CD14-positive monocyte (primary cell): ENCODE results near the gene SBK1. TPM values are rescaled to one million over a fixed set of nuclear protein-coding genes. Genes with fewer than 3 reads are reported as not detected.

Experiments used
- DNase-seq, 3 donors: peaks; one replicate each; pipeline ENCODE4 v3.0.0-alpha.2; 2011 to 2022
- H2AFZ ChIP-seq: 2 replicates; pipeline ENCODE4 v1.6.0; 2012; ENCODE audit warnings: mild to moderate bottlenecking, low read depth, low read length, inconsistent platforms; ENCODE audit not compliant: insufficient read depth, poor library complexity, severe bottlenecking
- H3K27ac ChIP-seq, 2 donors: 1 replicate in 1 of 2; 2 replicates in 1 of 2; pipeline ENCODE4 v1.5.1; 2012 to 2013; ENCODE audit warnings: low read length in 2 of 2, control low read depth in 1 of 2, inconsistent platforms in 1 of 2, low read depth in 1 of 2, mild to moderate bottlenecking in 1 of 2
- H3K27me3 ChIP-seq, 2 donors: one replicate each; pipeline versions ENCODE4 v1.6.0 to v1.6.1; 2011 to 2013; ENCODE audit warnings: low read length in 2 of 2; ENCODE audit not compliant: control insufficient read depth in 2 of 2, insufficient read depth in 2 of 2
- H3K36me3 ChIP-seq, 2 donors: replicated peaks in 1 of 2; 1 replicate in 1 of 2; 2 replicates in 1 of 2; pipeline versions ENCODE4 v1.5.1 to v1.6.1; 2012 to 2013; ENCODE audit warnings: low read length in 2 of 2, control low read depth in 1 of 2, inconsistent platforms in 1 of 2, mild to moderate bottlenecking in 1 of 2; ENCODE audit not compliant: insufficient read depth in 2 of 2, control insufficient read depth in 1 of 2
- H3K4me1 ChIP-seq, 2 donors: 1 replicate in 1 of 2; 2 replicates in 1 of 2; pipeline versions ENCODE4 v1.5.1 to v1.6.1; 2012 to 2013; ENCODE audit warnings: low read length in 2 of 2, control low read depth in 1 of 2, inconsistent platforms in 1 of 2, mild to moderate bottlenecking in 1 of 2, moderate library complexity in 1 of 2; ENCODE audit not compliant: insufficient read depth in 2 of 2, control insufficient read depth in 1 of 2
- H3K4me2 ChIP-seq: replicated peaks from 2 replicates; pipeline ENCODE3; 2012; ENCODE audit warnings: low read length, moderate library complexity, mild to moderate bottlenecking; ENCODE audit not compliant: poor library complexity, severe bottlenecking; ENCODE audit errors: extremely low read depth
- H3K4me3 ChIP-seq, 3 experiments: fragments of 200-600 bp in 1 of 3; sonication (generic) in 1 of 3; replicated peaks in 1 of 3; 1 replicate in 2 of 3; 2 replicates in 1 of 3; pipeline ENCODE4 v1.5.1; 2011 to 2013; ENCODE audit warnings: low read length in 3 of 3, mild to moderate bottlenecking in 3 of 3, control low read depth in 2 of 3, low read depth in 2 of 3, inconsistent platforms in 1 of 3, moderate library complexity in 1 of 3
- H3K79me2 ChIP-seq: 2 replicates; pipeline ENCODE4 v1.6.0; 2012; ENCODE audit warnings: mild to moderate bottlenecking, control low read depth, inconsistent platforms, low read length, moderate library complexity; ENCODE audit not compliant: insufficient read depth
- H3K9ac ChIP-seq: 2 replicates; pipeline ENCODE4 v1.6.0; 2017; ENCODE audit warnings: low read length, mild to moderate bottlenecking; ENCODE audit not compliant: insufficient read depth, poor library complexity, severe bottlenecking
- H3K9me3 ChIP-seq, 2 donors: replicated peaks in 1 of 2; 1 replicate in 1 of 2; 2 replicates in 1 of 2; pipeline versions ENCODE4 v1.5.1 to v1.6.1; 2012 to 2013; ENCODE audit warnings: low read length in 2 of 2, control low read depth in 1 of 2; ENCODE audit not compliant: control insufficient read depth in 1 of 2, insufficient read depth in 1 of 2
- H4K20me1 ChIP-seq: 2 replicates; pipeline ENCODE4 v1.6.0; 2012; ENCODE audit warnings: mild to moderate bottlenecking, low read length, control low read depth, moderate library complexity; ENCODE audit not compliant: insufficient read depth
- H3K27ac Mint-ChIP-seq, 7 donors: one replicate each; pipeline ENCODE4 v1.8.0; 2020; ENCODE audit warnings: mild to moderate bottlenecking in 7 of 7, mixed read lengths in 7 of 7, moderate library complexity in 6 of 7, inconsistent platforms in 2 of 7
- H3K27me3 Mint-ChIP-seq, 3 donors: one replicate each; pipeline ENCODE4 v1.8.0; 2021 to 2022; ENCODE audit warnings: low read depth in 3 of 3, mild to moderate bottlenecking in 3 of 3, mixed read lengths in 3 of 3, moderate library complexity in 3 of 3, inconsistent platforms in 1 of 3
- H3K36me3 Mint-ChIP-seq, 2 donors: one replicate each; pipeline ENCODE4 v1.8.0; 2020; ENCODE audit warnings: mixed read lengths in 2 of 2, inconsistent platforms in 1 of 2, mild to moderate bottlenecking in 1 of 2
- H3K4me1 Mint-ChIP-seq: one replicate; pipeline ENCODE4 v1.8.0; 2020; ENCODE audit warnings: mild to moderate bottlenecking, mixed read lengths
- H3K4me3 Mint-ChIP-seq, 2 donors: one replicate each; pipeline ENCODE4 v1.8.0; 2020; ENCODE audit warnings: mild to moderate bottlenecking in 2 of 2, mixed read lengths in 2 of 2, moderate library complexity in 1 of 2
- H3K9me3 Mint-ChIP-seq, 7 donors: one replicate each; pipeline ENCODE4 v1.8.0; 2020 to 2022; ENCODE audit warnings: mixed read lengths in 7 of 7, mild to moderate bottlenecking in 6 of 7, moderate library complexity in 6 of 7, inconsistent platforms in 2 of 7
- CTCF ChIP-seq: fragments of 200-600 bp; IDR thresholded peaks from one replicate; pipeline ENCODE4 v1.8.0; 2022; ENCODE audit warnings: antibody characterized with exemption, mild to moderate bottlenecking
- WGBS: methylation state at CpG from one replicate; pipeline ENCODE4 v1.1.5; 2013; ENCODE audit warnings: missing lambda C conversion rate; ENCODE audit not compliant: insufficient coverage; 5-methylcytosine and 5-hydroxymethylcytosine counted together
- intact Hi-C, 2 donors: fragments of 100-400 bp; cut with micrococcal nuclease; formaldehyde crosslinking; loops; one replicate each; pipeline versions ENCODE4 v1.15.0 to v1.15.1; 2023
- polyA plus RNA-seq, 3 donors: library from polyadenylated mRNA; depleted of rRNA in 1 of 3; unstranded in 2 of 3; stranded (reverse) in 1 of 3; fragments of 300-500 nt in 2 of 3; fragments of >200 nt in 1 of 3; fragmentation: Illumina TruSeq in 2 of 3; gene quantifications; 1 replicate in 2 of 3; 2 replicates in 1 of 3; pipeline ENCODE4 v1.2.3, GENCODE V29; 2012 to 2021

The SBK1 gene
- polyA plus RNA-seq, 3 donors, result 0.04 TPM; not detected in 2

GRCh38 chr16:28283173-28283572 lies 9.2 kb upstream of the SBK1 start:
- intact Hi-C loops, result no loop called here
- no peaks in the 10 kb centered on the region for H3K36me3 Mint-ChIP-seq
- no peaks in the 10 kb centered on the region for H4K20me1 ChIP-seq
- H3K4me3 Mint-ChIP-seq, result no peak overlapping the region
- H3K27me3 Mint-ChIP-seq, result peaks cover 8 to 12% (median 10%) of the 10 kb centered on the region in 3 donors
- 93% methylated on average over 3 of the region's 9 CpGs for WGBS
- no peak overlapping the region for H3K4me3 ChIP-seq
- no peaks in the 10 kb centered on the region for H3K9me3 ChIP-seq
- H3K27ac Mint-ChIP-seq, result no peak overlapping the region
- no peaks in the 10 kb centered on the region for H3K4me1 Mint-ChIP-seq
- H3K4me1 ChIP-seq, result no peaks in the 10 kb centered on the region
- H3K9ac ChIP-seq, result no peak overlapping the region
- H3K36me3 ChIP-seq, result no peaks in the 10 kb centered on the region
- H3K4me2 ChIP-seq, result no peak overlapping the region
- TF ChIP-seq CTCF, result no peak
- no peak for DNase-seq
- peaks cover 0 to 2% (median 0%) of the 10 kb centered on the region in 7 donors for H3K9me3 Mint-ChIP-seq
- H3K27me3 ChIP-seq, result no peaks in the 10 kb centered on the region
- H2AFZ ChIP-seq, result no peak overlapping the region
- H3K27ac ChIP-seq, result no peak overlapping the region
- no peaks in the 10 kb centered on the region for H3K79me2 ChIP-seq

GRCh38 chr16:28283798-28284577 lies 8.3 kb upstream of the SBK1 start:
- no peaks in the 10 kb centered on the region for H3K9me3 ChIP-seq
- no peak overlapping the region for H3K27ac Mint-ChIP-seq
- WGBS, result 93% methylated on average over 13 of the region's 15 CpGs
- H3K4me1 Mint-ChIP-seq, result peaks cover under 1% of the 10 kb centered on the region
- no peak overlapping the region for H3K9ac ChIP-seq
- DNase-seq, result no peak
- H3K4me3 Mint-ChIP-seq, result no peak overlapping the region
- H3K4me2 ChIP-seq, result no peak overlapping the region
- H3K27ac ChIP-seq, result no peak overlapping the region
- H3K36me3 Mint-ChIP-seq, result no peaks in the 10 kb centered on the region
- H3K9me3 Mint-ChIP-seq, result peaks cover 0 to 2% (median 0%) of the 10 kb centered on the region in 7 donors
- no peak overlapping the region for H2AFZ ChIP-seq
- no peak for TF ChIP-seq CTCF
- H3K79me2 ChIP-seq, result no peaks in the 10 kb centered on the region
- H3K4me1 ChIP-seq, result peaks cover 0 to 2% of the 10 kb centered on the region in 2 donors
- no peak overlapping the region for H3K4me3 ChIP-seq
- H4K20me1 ChIP-seq, result no peaks in the 10 kb centered on the region
- H3K27me3 ChIP-seq, result no peaks in the 10 kb centered on the region
- H3K27me3 Mint-ChIP-seq, result peaks cover 3 to 14% (median 12%) of the 10 kb centered on the region in 3 donors
- no peaks in the 10 kb centered on the region for H3K36me3 ChIP-seq
- intact Hi-C loops, result no loop called here
